ENCODE data around the gene TTC9B. TPM values are rescaled to one million over a fixed set of nuclear protein-coding genes. Genes with fewer than 3 reads are reported as not detected.

TTC9B gene
- total and polyA plus RNA-seq, 2 of the 4 experiments (the other 2 are of a cell fraction): not detected

- BruUV-seq (replicated peaks): no TSS peak
- Histone ChIP-seq H3K14ac (replicated peaks; ENCODE audit: low read depth, low read length) (no peak overlapping the region), H3K4me3 (ENCODE audit: insufficient read depth, low read depth, low read length) (no peak overlapping the region), H2AFZ (replicated peaks; ENCODE audit: low read length, poor library complexity) (peak overlapping the region; percentile 32), H3K27ac (ENCODE audit: insufficient read depth, low read length) (no peak overlapping the region), H3K36me3 (ENCODE audit: control insufficient read depth, insufficient read depth, low read length) (peaks cover 13% of the 10 kb centered on the region; the same call in 1 of the 2 replicates), H3K79me1 (ENCODE audit: low read depth in 1 of 2, low read length in 2 of 2) (no peaks in the 10 kb centered on the region), H3K4ac (ENCODE audit: low read depth, low read length) (no peak overlapping the region), H3K9me3 (ENCODE audit: control insufficient read depth, insufficient read depth, low read length) (no peaks in the 10 kb centered on the region), H3K9ac (ENCODE audit: low read depth, low read length) (no peak overlapping the region), H3K4me1 (ENCODE audit: control insufficient read depth, insufficient read depth, low read length) (no peaks in the 10 kb centered on the region), H2AK9ac (replicated peaks; ENCODE audit: low read depth, low read length, poor library complexity) (peak overlapping the region; percentile 42), H3K23ac (ENCODE audit: low read depth, low read length) (no peak overlapping the region; the same call in 1 of the 2 replicates), H4K8ac (ENCODE audit: low read depth in 2 of 2, low read length in 2 of 2) (no peak overlapping the region), H4K91ac (ENCODE audit: insufficient read depth, low read depth, low read length) (no peak overlapping the region), H3K9me1 (ENCODE audit: insufficient read depth, low read length) (peaks cover 11% of the 10 kb centered on the region), H2BK5ac (ENCODE audit: low read depth, low read length, poor library complexity, severe bottlenecking) (no peak overlapping the region), H2AK5ac (ENCODE audit: low read depth, low read length) (no peak overlapping the region), H3K56ac (ENCODE audit: extremely low read depth, insufficient read depth, low read length) (no peak overlapping the region), H4K20me1 (ENCODE audit: insufficient read depth, low read length) (no peaks in the 10 kb centered on the region), H2BK20ac (ENCODE audit: low read depth, low read length) (no peak overlapping the region), H4K5ac (ENCODE audit: low read depth, low read length) (no peak overlapping the region), H3K27me3 (ENCODE audit: control insufficient read depth, insufficient read depth, low read length) (peaks cover 15% of the 10 kb centered on the region), H2BK15ac (ENCODE audit: low read depth, low read length) (no peak overlapping the region), H3K4me2 (ENCODE audit: low read depth, low read length) (no peak overlapping the region), H2BK120ac (ENCODE audit: low read depth, low read length) (no peak overlapping the region), H3K18ac (ENCODE audit: low read depth, low read length) (no peak overlapping the region)
- dilution Hi-C loops (cut with HindIII; ENCODE audit: low sequenced_read_pairs, unreplicated experiment): no loop called here
- DNase-seq: no peak
- POLR2A ChIA-PET (ENCODE audit: unreplicated experiment): no interaction called here
- CTCF ChIA-PET: no interaction called here
- 58 to 100% methylated on average over 1 to 4 of the region's 9 CpGs for WGBS, 2 experiments (ENCODE audit: extremely low coverage in 2 of 2, insufficient read length in 1 of 2)
- intact Hi-C loops (cut with micrococcal nuclease): no loop called here
- in situ Hi-C loops (cut with MboI; ENCODE audit: low sequenced_read_pairs): no loop called here
- no peak for TF ChIP-seq CHD1 (IDR thresholded peaks at IDR 0.05; ENCODE audit: low read depth, low read length)
- no peak for TF ChIP-seq SMC3 (IDR thresholded peaks at IDR 0.05; ENCODE audit: low read depth, low read length)
- TF ChIP-seq POLR2A (IDR thresholded peaks at IDR 0.05; ENCODE audit: low read depth, low read length): no peak
- TF ChIP-seq RCOR1 (IDR thresholded peaks at IDR 0.05; ENCODE audit: insufficient replicate concordance, low read length): no peak
- TF ChIP-seq RAD21 (IDR thresholded peaks at IDR 0.05; ENCODE audit: low read length): no peak
- no peak for TF ChIP-seq USF2 (IDR thresholded peaks at IDR 0.05; ENCODE audit: low read depth, low read length)
- no peak for ATAC-seq (ENCODE audit: low read depth)
These were observed 1.5 kb downstream of the TTC9B start for GRCh38 chr19:40216777-40217026.
